ENCODE data around the gene ZNF418. TPM values are rescaled to one million over a fixed set of nuclear protein-coding genes. Genes with fewer than 3 reads are reported as not detected.
"Not testable (repeated sequence)": the region's sequence is repeated elsewhere in the genome, so short reads cannot be mapped to it uniquely, and the experiment has no call there.

The ZNF418 gene
- polyA plus RNA-seq, 3 donors, result 18.7 to 24.2 (median 22.6) TPM

DNA sequence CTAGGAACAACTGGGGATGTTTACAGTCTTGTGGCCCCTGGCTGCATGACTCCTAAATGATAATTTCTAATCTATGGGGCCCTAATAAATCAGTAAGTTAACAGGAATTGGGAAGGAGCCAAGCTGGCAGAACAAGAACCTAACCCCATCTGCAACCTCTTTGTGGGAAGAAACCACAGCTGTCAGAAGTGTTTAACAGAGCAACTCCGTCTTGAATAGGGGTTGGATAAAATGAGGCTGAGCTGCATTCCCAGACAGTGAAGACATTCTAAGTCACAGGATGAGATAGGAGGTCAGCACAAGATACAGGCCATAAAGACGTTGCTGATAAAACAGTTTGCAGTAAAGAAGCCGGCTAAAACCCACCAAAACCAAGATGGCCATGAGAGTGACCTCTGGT is 44.5 kb downstream of the ZNF418 start:
- not testable (repeated sequence) for DNase-seq (ENCODE audit: low read depth in 3 of 3, low spot score in 2 of 3)

DNA sequence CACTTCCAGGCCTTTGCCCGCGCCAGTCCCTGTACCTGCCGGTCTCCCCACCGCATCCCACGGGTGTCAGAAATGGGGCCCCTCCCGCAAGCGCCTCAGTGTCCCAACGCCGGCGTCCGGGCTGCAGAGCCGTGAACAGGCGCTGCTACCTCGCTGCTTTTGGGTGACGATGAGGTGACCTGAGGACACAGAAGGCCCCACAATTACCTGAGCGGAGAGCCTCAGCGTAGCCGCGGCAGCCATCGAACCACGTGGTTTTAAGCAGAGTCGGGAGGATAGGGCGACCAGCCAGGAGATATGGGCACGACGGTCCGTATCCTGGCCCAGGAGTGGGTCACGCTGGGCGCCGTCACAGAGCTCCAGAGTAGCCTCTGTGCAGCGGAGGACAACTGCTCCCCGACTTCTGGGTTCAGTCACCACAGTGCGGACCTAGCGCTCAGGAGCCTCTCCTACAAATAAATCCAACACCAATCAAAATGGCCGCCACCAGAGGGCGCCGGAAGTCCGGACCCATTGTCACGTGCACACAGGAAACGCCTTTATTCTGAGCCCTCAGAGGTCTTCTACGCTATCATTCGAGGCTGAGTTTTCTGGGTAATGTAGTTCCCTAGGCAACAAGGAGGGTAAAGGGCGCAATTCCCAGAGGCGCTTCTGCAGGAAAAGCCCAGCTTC is 46.5 kb downstream of the ZNF418 start, which contains the start of gene ZNF814:
ZNF814 (minus strand) TSS at position 478 of the 672 bp plus-strand sequence; CDS start at position 243, 235 bp downstream.
- DNase-seq (ENCODE audit: low read depth in 3 of 3, low spot score in 2 of 3), result peak; percentile 73 to 83 (median 81)

GRCh38 chr19:57888107-57888559 is 47.1 kb downstream of the ZNF418 start:
- DNase-seq (ENCODE audit: low read depth in 3 of 3, low spot score in 2 of 3), result no peak

DNA sequence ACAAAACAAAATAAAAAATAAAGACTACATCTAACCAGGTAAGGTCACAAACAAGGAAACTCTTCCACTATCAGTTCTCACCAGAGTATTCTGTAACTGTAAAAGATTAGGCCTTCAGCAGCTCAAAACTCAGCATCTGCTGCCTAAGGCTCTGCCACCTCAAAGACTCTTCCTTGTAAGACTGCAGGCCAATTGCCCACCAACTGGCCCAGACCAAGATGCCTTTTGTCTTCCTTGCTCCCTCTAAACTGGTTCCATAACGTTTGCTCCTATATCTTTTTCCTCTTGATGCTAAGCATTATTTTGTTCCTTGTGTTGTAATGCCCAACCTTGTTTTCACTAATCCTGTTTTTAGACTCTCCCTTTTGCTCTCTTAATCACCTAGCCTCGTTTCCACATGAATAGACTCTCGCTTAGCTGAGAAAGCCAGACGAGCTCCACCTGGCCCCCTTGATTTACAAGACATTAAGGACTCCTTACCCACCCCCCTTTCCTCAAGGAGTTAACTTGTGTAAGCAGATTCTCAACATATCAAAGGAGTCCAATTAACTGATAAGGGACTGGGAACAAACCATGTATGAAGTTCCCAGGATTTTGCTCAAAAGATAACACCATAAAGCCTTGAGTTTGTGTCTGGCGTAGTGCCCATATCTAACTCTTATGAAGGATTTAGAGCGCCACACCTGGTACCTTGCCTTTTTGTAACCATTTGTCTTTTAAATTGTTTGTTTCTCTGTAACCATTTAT is 47.8 kb downstream of the ZNF418 start:
- DNase-seq (ENCODE audit: low read depth in 3 of 3, low spot score in 2 of 3), result peak in 2 of 3 donors; percentile 36 to 37

- no peak for DNase-seq (ENCODE audit: low read depth in 3 of 3, low spot score in 2 of 3)
These were observed 49.2 kb downstream of the ZNF418 start for GRCh38 chr19:57886046-57886445.

- DNase-seq (ENCODE audit: low read depth in 3 of 3, low spot score in 2 of 3), result not testable (repeated sequence)
These were observed 61.1 kb downstream of the ZNF418 start for GRCh38 chr19:57873883-57874799.

GRCh38 chr19:57872450-57872849 is 62.8 kb downstream of the ZNF418 start:
- DNase-seq (ENCODE audit: low read depth in 3 of 3, low spot score in 2 of 3), result no peak

Other genes starting within 250 kb of the ZNF418 start
- gene ZNF154, start 226.2 kb downstream of the ZNF418 start, polyA plus RNA-seq (ENCODE audit: insufficient read length in 3 of 3), result 10 to 100 TPM; 24.1 to 27.6 (median 27.4) TPM
- gene ZNF671, start 207.8 kb downstream of the ZNF418 start, polyA plus RNA-seq (ENCODE audit: insufficient read length in 3 of 3), result 10 to 100 TPM; 20.7 to 21.4 (median 21.3) TPM
- 10 to 100 TPM; 34.8 to 41.1 (median 38.1) TPM for gene ZNF776, start 188.6 kb downstream of the ZNF418 start, polyA plus RNA-seq (ENCODE audit: insufficient read length in 3 of 3)
- gene ZNF586, start 165.7 kb downstream of the ZNF418 start, polyA plus RNA-seq (ENCODE audit: insufficient read length in 3 of 3), result 10 to 100 TPM; 20.8 to 22.3 (median 20.9) TPM
- 10 to 100 TPM; 16.1 to 18.2 (median 17.3) TPM for gene ZNF552, start 120.5 kb downstream of the ZNF418 start, polyA plus RNA-seq (ENCODE audit: insufficient read length in 3 of 3)
- gene ZNF587B, start 105.1 kb downstream of the ZNF418 start, polyA plus RNA-seq (ENCODE audit: insufficient read length in 3 of 3), result 10 to 100 TPM; 14.0 to 15.1 (median 14.0) TPM
- 10 to 100 TPM; 18.4 to 24.2 (median 22.7) TPM for gene ZNF587, start 85.5 kb downstream of the ZNF418 start, polyA plus RNA-seq (ENCODE audit: insufficient read length in 3 of 3)
- gene ZNF814, start 46.4 kb downstream of the ZNF418 start, polyA plus RNA-seq (ENCODE audit: insufficient read length in 3 of 3), result 10 to 100 TPM; 52.9 to 54.8 (median 53.1) TPM
- gene ZNF417, start 18.8 kb downstream of the ZNF418 start, polyA plus RNA-seq (ENCODE audit: insufficient read length in 3 of 3), result 10 to 100 TPM; 20.3 to 29.4 (median 23.3) TPM
- gene ZNF256, start 12.3 kb upstream of the ZNF418 start, polyA plus RNA-seq (ENCODE audit: insufficient read length in 3 of 3), result 10 to 100 TPM in 1 of 3 donors, 1 to 10 TPM in 2; 8.7 to 10.8 (median 9.7) TPM
- 1 to 10 TPM; 1.5 to 2.1 (median 1.6) TPM for gene C19orf18, start 39.1 kb upstream of the ZNF418 start, polyA plus RNA-seq (ENCODE audit: insufficient read length in 3 of 3)
- gene ZNF606, start 67.4 kb upstream of the ZNF418 start, polyA plus RNA-seq (ENCODE audit: insufficient read length in 3 of 3), result 10 to 100 TPM; 27.8 to 31.2 (median 30.9) TPM
- 1 to 10 TPM; 2.0 to 2.9 (median 2.5) TPM for gene ZSCAN1, start 98.6 kb upstream of the ZNF418 start, polyA plus RNA-seq (ENCODE audit: insufficient read length in 3 of 3)
- gene ZNF135, start 123.9 kb upstream of the ZNF418 start, polyA plus RNA-seq (ENCODE audit: insufficient read length in 3 of 3), result 10 to 100 TPM; 20.0 to 24.0 (median 23.8) TPM
- 10 to 100 TPM; 73.4 to 79.4 (median 78.2) TPM for gene ZSCAN18, start 162.8 kb upstream of the ZNF418 start, polyA plus RNA-seq (ENCODE audit: insufficient read length in 3 of 3)
- gene ZNF329, start 215.4 kb upstream of the ZNF418 start, polyA plus RNA-seq (ENCODE audit: insufficient read length in 3 of 3), result 10 to 100 TPM; 25.6 to 26.3 (median 25.8) TPM
- gene ZNF274, start 247.7 kb upstream of the ZNF418 start, polyA plus RNA-seq (ENCODE audit: insufficient read length in 3 of 3), result 10 to 100 TPM; 17.6 to 19.5 (median 18.4) TPM